A673 (cell line): ENCODE data around the gene GRIA1.

ENCODE experiments used
- EZH2 ChIP-seq: fragments of 200-600 bp; sonication (generic); IDR thresholded peaks from 2 replicates; pipeline ENCODE4 v1.6.1; 2017; ENCODE audit warnings: borderline replicate concordance, low read depth, mild to moderate bottlenecking, mixed read lengths, antibody characterized with exemption, low read length; ENCODE audit not compliant: poor library complexity, severe bottlenecking
- TF ChIP-seq, protein P1 (sequence below): fragments of 300-800, 200-600 bp; sonication (generic); conservative IDR thresholded peaks from 2 replicates; pipeline ENCODE4 v1.5.1; 2017; ENCODE audit warnings: low read depth, mild to moderate bottlenecking, antibody characterized with exemption, low read length, moderate library complexity, mixed read lengths

DNA sequence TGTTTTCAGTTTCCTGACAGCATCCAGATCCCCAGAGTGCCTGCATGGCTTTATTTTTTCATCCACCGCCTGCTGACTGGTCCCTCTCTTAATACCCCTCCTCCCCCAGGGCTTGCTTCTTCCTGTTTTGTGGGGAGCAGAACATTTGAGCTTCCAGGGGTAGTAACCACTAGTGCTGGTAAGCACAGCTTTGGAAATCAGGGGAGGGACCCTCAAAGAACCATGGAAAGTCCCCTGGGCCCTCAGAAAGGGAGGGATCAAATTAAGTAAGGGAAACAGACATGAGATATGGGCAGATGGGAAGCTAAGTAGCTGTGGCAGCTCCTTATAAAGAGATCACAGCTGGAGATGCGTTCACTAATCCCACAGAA lies 26.8 kb downstream of the GRIA1 start:
- TF ChIP-seq EZH2 = no peak
- TF ChIP-seq, protein P1, sequence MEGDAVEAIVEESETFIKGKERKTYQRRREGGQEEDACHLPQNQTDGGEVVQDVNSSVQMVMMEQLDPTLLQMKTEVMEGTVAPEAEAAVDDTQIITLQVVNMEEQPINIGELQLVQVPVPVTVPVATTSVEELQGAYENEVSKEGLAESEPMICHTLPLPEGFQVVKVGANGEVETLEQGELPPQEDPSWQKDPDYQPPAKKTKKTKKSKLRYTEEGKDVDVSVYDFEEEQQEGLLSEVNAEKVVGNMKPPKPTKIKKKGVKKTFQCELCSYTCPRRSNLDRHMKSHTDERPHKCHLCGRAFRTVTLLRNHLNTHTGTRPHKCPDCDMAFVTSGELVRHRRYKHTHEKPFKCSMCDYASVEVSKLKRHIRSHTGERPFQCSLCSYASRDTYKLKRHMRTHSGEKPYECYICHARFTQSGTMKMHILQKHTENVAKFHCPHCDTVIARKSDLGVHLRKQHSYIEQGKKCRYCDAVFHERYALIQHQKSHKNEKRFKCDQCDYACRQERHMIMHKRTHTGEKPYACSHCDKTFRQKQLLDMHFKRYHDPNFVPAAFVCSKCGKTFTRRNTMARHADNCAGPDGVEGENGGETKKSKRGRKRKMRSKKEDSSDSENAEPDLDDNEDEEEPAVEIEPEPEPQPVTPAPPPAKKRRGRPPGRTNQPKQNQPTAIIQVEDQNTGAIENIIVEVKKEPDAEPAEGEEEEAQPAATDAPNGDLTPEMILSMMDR = no peak
